ENCODE results near the gene LYSMD4. TPM values are rescaled to one million over a fixed set of nuclear protein-coding genes. Genes with fewer than 3 reads are reported as not detected.

The LYSMD4 gene
- total RNA-seq, 1 donor from 2014 or later = 8.1 TPM

- DNase-seq (ENCODE audit: low read depth, low spot score) = no peak
Observed at GRCh38 chr15:99731336-99732123, 1.7 kb downstream of the LYSMD4 start.

GRCh38 chr15:99729920-99730319 lies 3.3 kb downstream of the LYSMD4 start:
- peak; percentile 15 for DNase-seq (ENCODE audit: low read depth, low spot score)

GRCh38 chr15:99729327-99729726 lies 3.9 kb downstream of the LYSMD4 start:
- no peak for DNase-seq (ENCODE audit: low read depth, low spot score)

- no peak for DNase-seq (ENCODE audit: low read depth, low spot score)
Observed at GRCh38 chr15:99728916-99729315, 4.3 kb downstream of the LYSMD4 start.

- DNase-seq (ENCODE audit: low read depth, low spot score) = no peak
Observed at GRCh38 chr15:99727733-99728132, 5.5 kb downstream of the LYSMD4 start.

GRCh38 chr15:99727330-99727729 lies 5.9 kb downstream of the LYSMD4 start:
- DNase-seq (ENCODE audit: low read depth, low spot score) = no peak

- DNase-seq (ENCODE audit: low read depth, low spot score) = no peak
Observed at GRCh38 chr15:99726333-99726732, 6.9 kb downstream of the LYSMD4 start.

- DNase-seq (ENCODE audit: low read depth, low spot score) = no peak
Observed at GRCh38 chr15:99722406-99722805, 10.8 kb downstream of the LYSMD4 start.

GRCh38 chr15:99721896-99722295 lies 11.3 kb downstream of the LYSMD4 start:
- no peak for DNase-seq (ENCODE audit: low read depth, low spot score)

- DNase-seq (ENCODE audit: low read depth, low spot score) = no peak
Observed at GRCh38 chr15:99721104-99721778, 12.0 kb downstream of the LYSMD4 start.

GRCh38 chr15:99720533-99720932 lies 12.7 kb downstream of the LYSMD4 start:
- no peak for DNase-seq (ENCODE audit: low read depth, low spot score)

- DNase-seq (ENCODE audit: low read depth, low spot score) = no peak
Observed at GRCh38 chr15:99719096-99719541, 14.1 kb downstream of the LYSMD4 start.

- no peak for DNase-seq (ENCODE audit: low read depth, low spot score)
Observed at GRCh38 chr15:99718421-99718820, 14.8 kb downstream of the LYSMD4 start.

- DNase-seq (ENCODE audit: low read depth, low spot score) = no peak
Observed at GRCh38 chr15:99717161-99718009, 15.9 kb downstream of the LYSMD4 start.

GRCh38 chr15:99716540-99717095 lies 16.6 kb downstream of the LYSMD4 start:
- no peak for DNase-seq (ENCODE audit: low read depth, low spot score)

- no peak for DNase-seq (ENCODE audit: low read depth, low spot score)
Observed at GRCh38 chr15:99712415-99712814, 20.8 kb downstream of the LYSMD4 start.

GRCh38 chr15:99711625-99712024 lies 21.6 kb downstream of the LYSMD4 start:
- DNase-seq (ENCODE audit: low read depth, low spot score) = no peak

- DNase-seq (ENCODE audit: low read depth, low spot score) = no peak
Observed at GRCh38 chr15:99709243-99709986, 23.8 kb downstream of the LYSMD4 start.

GRCh38 chr15:99708563-99708962 lies 24.7 kb downstream of the LYSMD4 start:
- peak; percentile 90 for DNase-seq (ENCODE audit: low read depth, low spot score)

GRCh38 chr15:99707473-99708270 lies 25.6 kb downstream of the LYSMD4 start:
- DNase-seq (ENCODE audit: low read depth, low spot score) = no peak
